Heart left ventricle (tissue), 16 donors: Measurements from ENCODE around the gene ABTB2. TPM values are rescaled to one million over a fixed set of nuclear protein-coding genes. Genes with fewer than 3 reads are reported as not detected.
A peak's percentile ranks its signal among the peaks of the same experiment; 100 is the strongest.

Experiments used
- ATAC-seq, 4 donors: fragments of 200-7000 bp; cut with Tn5 transposase; one replicate each; pipeline ENCODE4 v1.9.1; 2020 to 2022; ENCODE audit warnings: moderate library complexity in 4 of 4, mild to moderate bottlenecking in 3 of 4, moderate number of reproducible peaks in 1 of 4
- DNase-seq, 5 donors: peaks; one replicate each; pipeline ENCODE4 v3.0.0-alpha.2; 2020
- H3K27ac ChIP-seq, 12 donors: fragments of 200-600 bp; sonication (generic) in 4 of 12; one replicate each; pipeline versions ENCODE4 v1.5.0 to v1.8.0; 2016 to 2022; ENCODE audit warnings: mild to moderate bottlenecking in 2 of 12
- H3K27me3 ChIP-seq, 9 donors: fragments of 200-600 bp; sonication (generic) in 2 of 9; one replicate each; pipeline versions ENCODE4 v1.5.1 to v1.8.0; 2016 to 2022; ENCODE audit warnings: mild to moderate bottlenecking in 3 of 9
- H3K36me3 ChIP-seq, 9 donors: fragments of 200-600 bp; sonication (generic) in 2 of 9; one replicate each; pipeline versions ENCODE4 v1.5.0 to v1.8.0; 2018 to 2022; ENCODE audit warnings: mild to moderate bottlenecking in 2 of 9
- H3K4me1 ChIP-seq, 12 donors: fragments of 200-600 bp; sonication (generic) in 4 of 12; one replicate each; pipeline versions ENCODE4 v1.5.0 to v1.8.0; 2016 to 2022; ENCODE audit warnings: mild to moderate bottlenecking in 3 of 12
- H3K4me3 ChIP-seq, 12 donors: fragments of 200-600 bp; sonication (generic) in 4 of 12; one replicate each; pipeline versions ENCODE4 v1.5.0 to v1.8.0; 2017 to 2022; ENCODE audit warnings: mild to moderate bottlenecking in 9 of 12, moderate library complexity in 4 of 12
- H3K9me3 ChIP-seq, 12 donors: fragments of 200-600 bp; sonication (generic) in 4 of 12; one replicate each; pipeline versions ENCODE4 v1.5.0 to v1.8.0; 2016 to 2022; ENCODE audit warnings: mild to moderate bottlenecking in 1 of 12
- POLR2A ChIP-seq, 2 donors: fragments of 450-650 bp; IDR thresholded peaks; one replicate each; pipeline ENCODE4 v1.6.1; 2017; ENCODE audit warnings: antibody characterized with exemption in 2 of 2, mild to moderate bottlenecking in 2 of 2, moderate library complexity in 2 of 2
- WGBS, 4 donors: extraction: QIAGEN DNeasy Blood & Tissue Kit in 2 of 4; methylation state at CpG; one replicate each; pipeline versions ENCODE4 v1.1.5 to v1.1.7; 2013 to 2018; 5-methylcytosine and 5-hydroxymethylcytosine counted together
- intact Hi-C, 10 donors: fragments of 100-400 bp; cut with DNase I; formaldehyde crosslinking; loops; one replicate each; pipeline versions ENCODE4 v1.11.1 to v1.14.2; 2022
- polyA plus RNA-seq, 2 donors: library from polyadenylated mRNA; stranded (reverse); fragments of 200-250 nt; gene quantifications; one replicate each; pipeline ENCODE4 v1.2.3, GENCODE V29; 2013
- total RNA-seq, 9 donors: library from RNA; depleted of rRNA in 2 of 9; stranded (reverse); fragments of >200 nt in 2 of 9; fragmentation: NEBNext Ultra II Directional in 3 of 9; extraction: Animal tissue kit (Norgen Biotek cat#: 25700) in 3 of 9; gene quantifications; one replicate each; pipeline versions ENCODE4 v1.1.0 to v1.2.4, GENCODE V29; 2016 to 2023
- TF ChIP-seq, protein P1 (sequence below), 12 donors: fragments of 200-600 bp; sonication (generic) in 4 of 12; IDR thresholded peaks; one replicate each; pipeline versions ENCODE4 v1.5.0 to v1.8.0; 2018 to 2022; ENCODE audit warnings: antibody characterized with exemption in 12 of 12, mild to moderate bottlenecking in 5 of 12
- donor health status: ischemic (EF 13 %, LVEDD 7.1; RV severe dilation, severe dysfunction).
- donor health status: healthy with polysubstance abuse.
- donor health status: DM: no; HTN: yes; CAD: no.
- donor health status: DM: no; HTN: no; CAD: no.
- donor health status: ischemic (EF 25% LVEDD 6.9; RV normal size, moderate dysfunction).
- donor health status: ischemic (EF 25% LVEDD 5.7; RV mildly dilated, moderate dysfunction).
- donor health status: healthy.
- donor health status: DM: yes; HTN: yes; CAD: no.
- donor health status: ischemic (EF 35%, LVEDD 5.7; RV mildly dilated, moderate dysfunction).
- donor health status: nonischemic (EF 11% LVEDD 7.7; RV severe dilation, severe dysfunction).
- donor health status: DM: yes; HTN: yes; CAD: no.
- donor health status: PGD.
- donor health status: ischemic (EF 29% LVEDD 5.4; RV normal size, mild dysfunction).
- donor health status: nonischemic (EF 23%, LVEDD 6.1; RV moderate dilation, normal function).

The ABTB2 gene
- total and polyA plus RNA-seq, 11 donors = 3.3 to 27.1 (median 12.5) TPM

GRCh38 chr11:34245041-34245440 is 112.8 kb downstream of the ABTB2 start:
- H3K27ac ChIP-seq = peak overlapping the region in 1 of 12 donors; percentile 9
- H3K9me3 ChIP-seq = no peaks in the 10 kb centered on the region
- peaks cover 0 to 45% (median 24%) of the 10 kb centered on the region in 12 donors for H3K4me1 ChIP-seq
- WGBS, 4 donors = 80 to 90% (median 83%) methylated on average over 4 of the region's 4 CpGs
- H3K27me3 ChIP-seq = no peaks in the 10 kb centered on the region
- H3K4me3 ChIP-seq = no peak overlapping the region
- intact Hi-C loops = loop anchor here in 2 of 10 donors (5.0 to 10.0 kb wide), 2 partner anchors 110 to 112 kb away; partner anchors contain the start of gene ABTB2 (in 2 of the 2)
- H3K36me3 ChIP-seq = no peaks in the 10 kb centered on the region
- TF ChIP-seq, protein P1, sequence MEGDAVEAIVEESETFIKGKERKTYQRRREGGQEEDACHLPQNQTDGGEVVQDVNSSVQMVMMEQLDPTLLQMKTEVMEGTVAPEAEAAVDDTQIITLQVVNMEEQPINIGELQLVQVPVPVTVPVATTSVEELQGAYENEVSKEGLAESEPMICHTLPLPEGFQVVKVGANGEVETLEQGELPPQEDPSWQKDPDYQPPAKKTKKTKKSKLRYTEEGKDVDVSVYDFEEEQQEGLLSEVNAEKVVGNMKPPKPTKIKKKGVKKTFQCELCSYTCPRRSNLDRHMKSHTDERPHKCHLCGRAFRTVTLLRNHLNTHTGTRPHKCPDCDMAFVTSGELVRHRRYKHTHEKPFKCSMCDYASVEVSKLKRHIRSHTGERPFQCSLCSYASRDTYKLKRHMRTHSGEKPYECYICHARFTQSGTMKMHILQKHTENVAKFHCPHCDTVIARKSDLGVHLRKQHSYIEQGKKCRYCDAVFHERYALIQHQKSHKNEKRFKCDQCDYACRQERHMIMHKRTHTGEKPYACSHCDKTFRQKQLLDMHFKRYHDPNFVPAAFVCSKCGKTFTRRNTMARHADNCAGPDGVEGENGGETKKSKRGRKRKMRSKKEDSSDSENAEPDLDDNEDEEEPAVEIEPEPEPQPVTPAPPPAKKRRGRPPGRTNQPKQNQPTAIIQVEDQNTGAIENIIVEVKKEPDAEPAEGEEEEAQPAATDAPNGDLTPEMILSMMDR (IDR thresholded peaks at IDR 0.05) = no peak
- no peak for TF ChIP-seq POLR2A (IDR thresholded peaks at IDR 0.05)
- DNase-seq (no peak), ATAC-seq (no peak)

DNA sequence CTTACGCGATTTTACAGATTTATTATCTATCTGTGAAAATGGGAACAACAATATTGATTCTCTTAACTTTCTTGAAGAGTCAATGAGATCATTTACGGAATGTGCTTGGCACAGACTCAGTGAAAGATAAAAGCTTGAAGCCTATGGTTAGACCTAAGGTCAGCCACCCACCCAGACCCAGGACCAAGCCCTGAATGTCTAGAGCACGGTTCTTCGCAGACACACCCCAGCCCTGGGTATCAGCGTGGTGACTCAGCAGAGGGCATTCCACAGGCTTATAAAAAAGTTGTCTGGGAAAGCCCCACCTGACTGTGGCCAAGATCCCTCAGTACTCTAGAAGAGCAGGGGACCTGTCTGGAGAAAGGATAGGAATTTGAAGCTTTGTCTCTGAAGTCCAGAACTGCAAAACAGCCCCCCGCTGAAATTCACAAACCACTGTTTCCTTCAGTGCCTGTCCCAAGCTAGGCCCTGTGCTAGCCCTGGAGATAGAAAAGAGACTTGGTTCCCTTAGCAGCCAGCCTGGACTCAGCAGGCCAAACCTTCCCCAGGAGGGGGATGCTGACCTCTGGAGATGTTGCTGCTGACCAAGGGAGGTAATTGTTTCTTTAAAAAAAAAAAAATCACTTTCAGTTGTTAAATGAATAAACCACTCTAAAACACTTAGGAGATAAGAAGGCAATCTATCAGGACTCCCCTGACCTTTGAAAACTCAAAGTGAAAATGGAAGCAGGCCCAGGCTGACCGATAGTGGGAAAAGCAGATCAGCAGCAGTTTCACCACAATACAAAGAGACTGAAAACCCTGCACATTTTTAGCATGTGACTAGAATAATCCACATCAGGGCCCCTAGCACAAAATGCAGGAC is 114.0 kb downstream of the ABTB2 start:
- peak in 3 of 4 donors; percentile 41 to 65 (median 48) for ATAC-seq
- DNase-seq = peak in 1 of 5 donors; percentile 40
- H3K36me3 ChIP-seq = no peaks in the 10 kb centered on the region
- H3K27me3 ChIP-seq = no peaks in the 10 kb centered on the region
- WGBS, 4 donors = 61 to 72% (median 66%) methylated on average over 8 of the region's 8 CpGs
- no peaks in the 10 kb centered on the region for H3K9me3 ChIP-seq
- no peak overlapping the region for H3K4me3 ChIP-seq
- peaks cover 0 to 43% (median 22%) of the 10 kb centered on the region in 12 donors for H3K4me1 ChIP-seq
- peak overlapping the region in 4 of 12 donors; percentile 22 to 57 (median 45) for H3K27ac ChIP-seq
- intact Hi-C loops = loop anchor here in 1 of 10 donors (10.0 kb wide), 1 partner anchor 111 kb away; the partner anchor contains the start of gene ABTB2
- TF ChIP-seq, protein P1 (IDR thresholded peaks at IDR 0.05) = no peak
- TF ChIP-seq POLR2A (IDR thresholded peaks at IDR 0.05) = no peak

DNA sequence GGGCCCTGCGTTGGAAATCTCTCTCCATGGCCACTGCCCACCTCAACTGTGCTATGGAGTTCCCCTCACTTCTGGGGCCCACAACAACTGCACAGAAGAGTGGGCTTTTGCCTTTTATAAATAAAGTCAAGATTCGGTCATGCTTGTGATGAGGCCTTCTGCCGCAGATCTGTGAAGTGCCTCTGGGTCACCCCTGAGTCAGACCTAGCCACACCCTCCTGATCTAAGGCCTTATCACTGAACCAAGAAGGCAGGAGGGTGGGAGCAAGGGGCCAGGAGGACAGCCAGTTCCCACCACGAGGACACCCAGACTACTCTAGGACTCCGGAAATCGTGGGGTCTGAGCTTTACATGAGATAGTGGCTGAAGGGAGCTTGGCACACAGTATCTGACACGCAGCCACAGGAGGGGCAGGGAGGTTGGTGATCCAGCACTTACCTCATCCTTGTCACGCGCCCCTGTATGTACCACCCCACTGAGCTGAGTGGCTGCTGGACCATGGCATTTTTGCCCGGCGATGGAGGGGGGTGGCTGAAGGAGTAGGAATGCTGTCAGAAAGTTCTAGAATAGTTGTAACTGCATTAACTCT is 115.7 kb downstream of the ABTB2 start:
- no peaks in the 10 kb centered on the region for H3K27me3 ChIP-seq
- H3K4me3 ChIP-seq = no peak overlapping the region
- WGBS, 4 donors = 66 to 72% (median 69%) methylated on average over 11 of the region's 11 CpGs
- peaks cover 0 to 43% (median 22%) of the 10 kb centered on the region in 12 donors for H3K4me1 ChIP-seq
- no peaks in the 10 kb centered on the region for H3K36me3 ChIP-seq
- H3K27ac ChIP-seq = peak overlapping the region in 4 of 12 donors; percentile 41 to 81 (median 52)
- DNase-seq (peak in 2 of 5 donors; percentile 39 to 45), ATAC-seq (peak; percentile 60 to 83 (median 74))
- TF ChIP-seq, protein P1 (IDR thresholded peaks at IDR 0.05) = no peak
- no peak for TF ChIP-seq POLR2A (IDR thresholded peaks at IDR 0.05)
- intact Hi-C loops = loop anchor here in 1 of 10 donors (10.0 kb wide), 1 partner anchor 113 kb away; the partner anchor contains the start of gene ABTB2
- H3K9me3 ChIP-seq = no peaks in the 10 kb centered on the region

GRCh38 chr11:34240150-34240494 is 117.7 kb downstream of the ABTB2 start:
- Histone ChIP-seq H3K27me3 (no peaks in the 10 kb centered on the region), H3K9me3 (no peaks in the 10 kb centered on the region), H3K27ac (no peak overlapping the region), H3K4me3 (no peak overlapping the region), H3K4me1 (peaks cover 0 to 41% (median 20%) of the 10 kb centered on the region in 12 donors), H3K36me3 (no peaks in the 10 kb centered on the region)
- ATAC-seq (no peak), DNase-seq (no peak)
- intact Hi-C loops = loop anchor here in 1 of 10 donors (10.0 kb wide), 1 partner anchor 115 kb away; the partner anchor contains the start of gene ABTB2
- no peak for TF ChIP-seq POLR2A (IDR thresholded peaks at IDR 0.05)
- TF ChIP-seq, protein P1 (IDR thresholded peaks at IDR 0.05) = no peak
- 73 to 82% (median 77%) methylated on average over 8 of the region's 8 CpGs for WGBS, 4 donors
